Testis (tissue), 3 donors: ENCODE measurements around the gene SPPL3. TPM values are rescaled to one million over a fixed set of nuclear protein-coding genes. Genes with fewer than 3 reads are reported as not detected.

Source experiments
- DNase-seq: peaks from one replicate; pipeline ENCODE4 v3.0.0-alpha.2; 2019
- H3K27ac ChIP-seq, 2 donors: fragments of 200-600 bp; sonication (generic); one replicate each; pipeline ENCODE4 v1.5.1; 2019
- H3K27me3 ChIP-seq: fragments of 200-600 bp; sonication (generic); one replicate; pipeline ENCODE4 v1.5.1; 2019
- H3K36me3 ChIP-seq: fragments of 200-600 bp; sonication (generic); one replicate; pipeline ENCODE4 v1.5.1; 2017; ENCODE audit warnings: low read depth; ENCODE audit errors: missing control alignments
- H3K4me1 ChIP-seq: fragments of 200-600 bp; sonication (generic); one replicate; pipeline ENCODE4 v1.5.1; 2019
- H3K4me3 ChIP-seq, 2 donors: fragments of 200-600 bp; sonication (generic); one replicate each; pipeline ENCODE4 v1.5.1; 2017 to 2019
- H3K9me3 ChIP-seq: fragments of 200-600 bp; sonication (generic); one replicate; pipeline ENCODE4 v1.5.1; 2017
- POLR2A ChIP-seq: fragments of 450-650 bp; IDR thresholded peaks from one replicate; pipeline ENCODE4 v1.6.1; 2017; ENCODE audit warnings: antibody characterized with exemption, mild to moderate bottlenecking, moderate library complexity
- WGBS, 2 donors: methylation state at CpG; one replicate each; pipeline ENCODE4 v1.1.5; 2018; 5-methylcytosine and 5-hydroxymethylcytosine counted together
- intact Hi-C: fragments of 100-400 bp; cut with DNase I; formaldehyde crosslinking; loops from one replicate; pipeline ENCODE4 v1.15.1; 2023; ENCODE audit warnings: low total_unique reads
- polyA plus RNA-seq: library from polyadenylated mRNA; stranded (reverse); fragments of 350-450 nt; fragmentation: Illumina TruSeq; extraction: RNeasy Lipid Tissue Mini Kit (QIAGEN cat#74804); gene quantifications from one replicate; pipeline ENCODE4 v1.2.3, GENCODE V29; 2014; ENCODE audit warnings: low read depth, low replicate concordance; ENCODE audit not compliant: insufficient read depth
- total RNA-seq, 2 donors: library from RNA; depleted of rRNA; stranded (reverse); fragments of >200 nt; gene quantifications; one replicate each; pipeline ENCODE4 v1.2.3, GENCODE V29; 2016
- TF ChIP-seq, protein P1 (sequence below), 3 experiments: fragments of 450-650 bp in 2 of 3; fragments of 200-600 bp in 1 of 3; sonication (generic) in 1 of 3; IDR thresholded peaks; one replicate each; pipeline ENCODE4 v1.5.1; 2016 to 2019; ENCODE audit warnings: antibody characterized with exemption in 3 of 3, mild to moderate bottlenecking in 2 of 3, moderate library complexity in 1 of 3

The SPPL3 gene
- total and polyA plus RNA-seq, 3 donors from 2014 or later, result 61.1 to 190 (median 65.4) TPM

GRCh38 chr12:120817559-120818330, 86.4 kb downstream of the SPPL3 start:
- Histone ChIP-seq H3K9me3 (no peaks in the 10 kb centered on the region), H3K4me3 (no peak overlapping the region), H3K36me3 (no peaks in the 10 kb centered on the region), H3K4me1 (no peaks in the 10 kb centered on the region), H3K27me3 (no peaks in the 10 kb centered on the region), H3K27ac (no peak overlapping the region)
- no peak for DNase-seq
- no peak for TF ChIP-seq POLR2A
- TF ChIP-seq, protein P1, sequence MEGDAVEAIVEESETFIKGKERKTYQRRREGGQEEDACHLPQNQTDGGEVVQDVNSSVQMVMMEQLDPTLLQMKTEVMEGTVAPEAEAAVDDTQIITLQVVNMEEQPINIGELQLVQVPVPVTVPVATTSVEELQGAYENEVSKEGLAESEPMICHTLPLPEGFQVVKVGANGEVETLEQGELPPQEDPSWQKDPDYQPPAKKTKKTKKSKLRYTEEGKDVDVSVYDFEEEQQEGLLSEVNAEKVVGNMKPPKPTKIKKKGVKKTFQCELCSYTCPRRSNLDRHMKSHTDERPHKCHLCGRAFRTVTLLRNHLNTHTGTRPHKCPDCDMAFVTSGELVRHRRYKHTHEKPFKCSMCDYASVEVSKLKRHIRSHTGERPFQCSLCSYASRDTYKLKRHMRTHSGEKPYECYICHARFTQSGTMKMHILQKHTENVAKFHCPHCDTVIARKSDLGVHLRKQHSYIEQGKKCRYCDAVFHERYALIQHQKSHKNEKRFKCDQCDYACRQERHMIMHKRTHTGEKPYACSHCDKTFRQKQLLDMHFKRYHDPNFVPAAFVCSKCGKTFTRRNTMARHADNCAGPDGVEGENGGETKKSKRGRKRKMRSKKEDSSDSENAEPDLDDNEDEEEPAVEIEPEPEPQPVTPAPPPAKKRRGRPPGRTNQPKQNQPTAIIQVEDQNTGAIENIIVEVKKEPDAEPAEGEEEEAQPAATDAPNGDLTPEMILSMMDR (IDR thresholded peaks at IDR 0.05), result no peak
- intact Hi-C loops, result no loop called here
- WGBS, 2 donors, result 84 to 85% methylated on average over 6 of the region's 6 CpGs

DNA sequence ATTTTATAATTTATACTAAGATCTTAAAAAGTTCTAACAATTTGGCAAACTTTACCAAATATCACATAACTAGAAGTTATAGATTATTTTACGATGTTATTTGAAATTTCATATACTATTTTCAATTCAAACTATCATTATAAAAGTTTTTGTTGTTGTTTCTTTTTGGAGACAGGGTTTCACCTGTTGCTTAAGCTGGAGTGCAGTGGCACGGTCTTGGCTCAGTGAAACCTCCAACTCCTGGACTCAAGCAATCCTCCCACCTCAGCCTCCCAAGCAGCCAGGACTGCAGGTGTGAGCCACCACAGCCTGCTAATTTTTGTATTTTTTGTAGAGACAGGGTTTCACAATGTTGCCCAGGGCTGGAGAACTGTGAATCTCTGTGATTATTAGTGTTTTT, 87.8 kb downstream of the SPPL3 start:
- intact Hi-C loops, result no loop called here
- Histone ChIP-seq H3K4me3 (no peak overlapping the region), H3K27me3 (no peaks in the 10 kb centered on the region), H3K36me3 (no peaks in the 10 kb centered on the region), H3K9me3 (no peaks in the 10 kb centered on the region), H3K4me1 (no peaks in the 10 kb centered on the region), H3K27ac (no peak overlapping the region)
- WGBS, 2 donors, result 45 to 59% methylated on average over 2 of the region's 2 CpGs
- no peak for DNase-seq
- no peak for TF ChIP-seq POLR2A
- TF ChIP-seq, protein P1 (IDR thresholded peaks at IDR 0.05), result no peak

GRCh38 chr12:120814903-120815429, 89.2 kb downstream of the SPPL3 start:
- no peak for DNase-seq
- 67 to 86% methylated on average over 1 of the region's 1 CpG for WGBS, 2 donors
- TF ChIP-seq POLR2A, result no peak
- TF ChIP-seq, protein P1 (IDR thresholded peaks at IDR 0.05), result no peak
- no peaks in the 10 kb centered on the region for H3K36me3 ChIP-seq
- H3K9me3 ChIP-seq, result no peaks in the 10 kb centered on the region
- intact Hi-C loops, result no loop called here
- H3K27me3 ChIP-seq, result no peaks in the 10 kb centered on the region
- no peak overlapping the region for H3K27ac ChIP-seq
- H3K4me3 ChIP-seq, result no peak overlapping the region
- no peaks in the 10 kb centered on the region for H3K4me1 ChIP-seq

- intact Hi-C loops, result no loop called here
- DNase-seq, result no peak
- Histone ChIP-seq H3K27me3 (no peaks in the 10 kb centered on the region), H3K4me3 (no peak overlapping the region), H3K9me3 (no peaks in the 10 kb centered on the region), H3K27ac (no peak overlapping the region), H3K36me3 (no peaks in the 10 kb centered on the region), H3K4me1 (no peaks in the 10 kb centered on the region)
- WGBS, 2 donors, result 57 to 84% methylated on average over 2 of the region's 2 CpGs
- TF ChIP-seq, protein P1 (IDR thresholded peaks at IDR 0.05), result no peak
- no peak for TF ChIP-seq POLR2A
Observed at GRCh38 chr12:120814203-120814902, 89.8 kb downstream of the SPPL3 start.
